Measurements from ENCODE around the gene NAPA. TPM values are rescaled to one million over a fixed set of nuclear protein-coding genes. Genes with fewer than 3 reads are reported as not detected.

Gene NAPA
- total RNA-seq, 1 donor from 2014 or later = 132 TPM

- DNase-seq (ENCODE audit: low read depth) (no peak), FAIRE-seq (no peak)
- no peaks in the 10 kb centered on the region for H3K27me3 ChIP-seq (ENCODE audit: insufficient read depth, low read length)
- no peak overlapping the region for H3K27ac Mint-ChIP-seq (ENCODE audit: unreplicated experiment)
- no peak overlapping the region for H3K4me3 Mint-ChIP-seq (ENCODE audit: unreplicated experiment)
- TF ChIP-seq EZH2 (IDR thresholded peaks at IDR 0.05; ENCODE audit: insufficient read depth, low read length) (no peak), CTCF (IDR thresholded peaks at IDR 0.05; ENCODE audit: insufficient read depth, low read depth, low read length) (no peak)
- no peak overlapping the region for H3K27ac ChIP-seq (ENCODE audit: low read depth, low read length)
- H3K9me3 Mint-ChIP-seq (ENCODE audit: unreplicated experiment) = peaks cover 2% of the 10 kb centered on the region
- no peaks in the 10 kb centered on the region for H3K4me1 Mint-ChIP-seq (ENCODE audit: low read depth, unreplicated experiment)
- H3K4me3 ChIP-seq (ENCODE audit: insufficient read depth, low read depth, low read length) = no peak overlapping the region
- H3K4me1 ChIP-seq (ENCODE audit: insufficient read depth, low read length) = no peaks in the 10 kb centered on the region
- H3K79me2 ChIP-seq (ENCODE audit: insufficient read depth, low read length) = no peaks in the 10 kb centered on the region
- H3K4me2 ChIP-seq (ENCODE audit: low read length) = no peak overlapping the region
- H2AFZ ChIP-seq (ENCODE audit: low read depth, low read length) = no peak overlapping the region
- no peaks in the 10 kb centered on the region for H3K9me3 ChIP-seq (ENCODE audit: insufficient read depth, low read depth, low read length)
- no peaks in the 10 kb centered on the region for H3K36me3 ChIP-seq (ENCODE audit: insufficient read depth, low read length)
- peaks cover 9% of the 10 kb centered on the region for H3K36me3 Mint-ChIP-seq (ENCODE audit: low read depth, unreplicated experiment)
- H4K20me1 ChIP-seq (ENCODE audit: insufficient read depth, low read length) = peaks cover 16% of the 10 kb centered on the region
- H3K27me3 Mint-ChIP-seq (ENCODE audit: low read depth, unreplicated experiment) = no peaks in the 10 kb centered on the region
- no peak overlapping the region for H3K9ac ChIP-seq (ENCODE audit: low read length)
These were observed 24.8 kb downstream of the NAPA start for GRCh38 chr19:47490031-47490430.

GRCh38 chr19:47489072-47489914 is 25.6 kb downstream of the NAPA start:
- Mint-ChIP-seq H3K36me3 (ENCODE audit: low read depth, unreplicated experiment) (peaks cover 9% of the 10 kb centered on the region), H3K27me3 (ENCODE audit: low read depth, unreplicated experiment) (no peaks in the 10 kb centered on the region), H3K4me3 (ENCODE audit: unreplicated experiment) (no peak overlapping the region), H3K4me1 (ENCODE audit: low read depth, unreplicated experiment) (no peaks in the 10 kb centered on the region), H3K9me3 (ENCODE audit: unreplicated experiment) (peaks cover 2% of the 10 kb centered on the region), H3K27ac (ENCODE audit: unreplicated experiment) (no peak overlapping the region)
- Histone ChIP-seq H3K79me2 (ENCODE audit: insufficient read depth, low read length) (no peaks in the 10 kb centered on the region), H3K9ac (ENCODE audit: low read length) (no peak overlapping the region), H4K20me1 (ENCODE audit: insufficient read depth, low read length) (peaks cover 14% of the 10 kb centered on the region), H3K4me3 (ENCODE audit: insufficient read depth, low read depth, low read length) (no peak overlapping the region), H3K27me3 (ENCODE audit: insufficient read depth, low read length) (no peaks in the 10 kb centered on the region), H3K27ac (ENCODE audit: low read depth, low read length) (no peak overlapping the region), H3K4me2 (ENCODE audit: low read length) (no peak overlapping the region), H3K4me1 (ENCODE audit: insufficient read depth, low read length) (no peaks in the 10 kb centered on the region), H3K9me3 (ENCODE audit: insufficient read depth, low read depth, low read length) (no peaks in the 10 kb centered on the region), H3K36me3 (ENCODE audit: insufficient read depth, low read length) (no peaks in the 10 kb centered on the region), H2AFZ (ENCODE audit: low read depth, low read length) (no peak overlapping the region)
- no peak for TF ChIP-seq EZH2 (IDR thresholded peaks at IDR 0.05; ENCODE audit: insufficient read depth, low read length)
- TF ChIP-seq CTCF (IDR thresholded peaks at IDR 0.05; ENCODE audit: insufficient read depth, low read depth, low read length) = no peak
- no peak for DNase-seq (ENCODE audit: low read depth)
- no peak for FAIRE-seq
